ENCODE measurements around the gene SKAP2.

DNA sequence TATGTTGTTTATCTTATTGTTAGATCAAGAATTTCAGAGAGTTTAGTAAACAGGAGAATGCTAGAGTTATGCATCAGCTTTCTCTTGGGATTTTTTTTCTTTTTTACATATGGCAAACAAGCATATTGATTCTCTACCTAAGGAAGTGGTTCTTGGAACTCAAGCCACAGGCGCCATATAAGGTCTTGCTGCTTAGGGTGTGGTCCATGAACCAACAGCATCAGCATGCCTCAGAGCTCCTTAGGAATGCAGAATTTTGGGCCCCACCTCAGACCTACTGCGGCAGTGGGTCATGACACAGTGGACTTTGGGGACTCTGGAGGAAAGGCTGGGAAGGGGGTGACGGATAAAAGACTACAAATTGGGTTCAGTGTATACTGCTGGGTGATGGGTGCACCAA lies 230.8 kb downstream of the SKAP2 start:
- TF ChIP-seq POLR2A (IDR thresholded peaks at IDR 0.05; ENCODE audit: low read length), result no peak
- TF ChIP-seq GATA1 (IDR thresholded peaks at IDR 0.05; ENCODE audit: low read depth, low read length), result no peak

All from erythroblast (primary cell).